ENCODE measurements around the gene CEP97.

Gene CEP97

GRCh38 chr3:101811875-101812274 is 87.5 kb downstream of the CEP97 start:
- peaks cover 4 to 42% (median 16%) of the 10 kb centered on the region in 4 experiments for H3K4me1 ChIP-seq (ENCODE audit: control extremely low read depth in 1 of 4, control insufficient read depth in 4 of 4, insufficient read depth in 4 of 4, low read length in 3 of 4)
- CTCF ChIA-PET = interaction anchor here (0.8 to 16.9 kb wide), 9 partner anchors 10 to 861 kb away, joined by 3 to 414 read pairs (median 6); partner anchors contain the start of gene NFKBIZ
- H3K9me3 ChIP-seq (ENCODE audit: control extremely low read depth in 1 of 5, control insufficient read depth in 4 of 5, insufficient read depth in 2 of 5, low read depth in 1 of 5, low read length in 4 of 5) = no peaks in the 10 kb centered on the region
- no peaks in the 10 kb centered on the region for H3K36me3 ChIP-seq (ENCODE audit: control insufficient read depth in 4 of 4, insufficient read depth in 4 of 4, low read length in 3 of 4)
- H3K27me3 ChIP-seq (replicated peaks in 2 of 5; ENCODE audit: control insufficient read depth in 4 of 5, insufficient read depth in 5 of 5, low read length in 4 of 5) = no peaks in the 10 kb centered on the region
- no CpG with 5 or more reads among the region's 2 CpGs for WGBS (ENCODE audit: insufficient coverage)
- POLR2A ChIA-PET = interaction anchor here (1.3 kb wide), 1 partner anchor 38 kb away, joined by 6 read pairs; the partner anchor contains the start of gene NFKBIZ
- H3K27ac ChIP-seq (ENCODE audit: insufficient read depth in 1 of 2, low read depth in 1 of 2, low read length in 2 of 2, poor library complexity in 1 of 2, severe bottlenecking in 2 of 2) = no peak overlapping the region
- H3K4me3 ChIP-seq (ENCODE audit: control insufficient read depth in 1 of 7, extremely low read depth in 1 of 7, insufficient read depth in 4 of 7, low read depth in 2 of 7, low read length in 6 of 7) = no peak overlapping the region
- no peak for DNase-seq

GRCh38 chr3:101812895-101813294 is 88.5 kb downstream of the CEP97 start:
- Histone ChIP-seq H3K4me3 (ENCODE audit: control insufficient read depth in 1 of 7, extremely low read depth in 1 of 7, insufficient read depth in 4 of 7, low read depth in 2 of 7, low read length in 6 of 7) (no peak overlapping the region), H3K27me3 (replicated peaks in 2 of 5; ENCODE audit: control insufficient read depth in 4 of 5, insufficient read depth in 5 of 5, low read length in 4 of 5) (no peaks in the 10 kb centered on the region), H3K27ac (ENCODE audit: insufficient read depth in 1 of 2, low read depth in 1 of 2, low read length in 2 of 2, poor library complexity in 1 of 2, severe bottlenecking in 2 of 2) (no peak overlapping the region), H3K4me1 (ENCODE audit: control extremely low read depth in 1 of 4, control insufficient read depth in 4 of 4, insufficient read depth in 4 of 4, low read length in 3 of 4) (peaks cover 4 to 44% (median 18%) of the 10 kb centered on the region in 4 experiments), H3K9me3 (ENCODE audit: control extremely low read depth in 1 of 5, control insufficient read depth in 4 of 5, insufficient read depth in 2 of 5, low read depth in 1 of 5, low read length in 4 of 5) (no peaks in the 10 kb centered on the region), H3K36me3 (ENCODE audit: control insufficient read depth in 4 of 4, insufficient read depth in 4 of 4, low read length in 3 of 4) (peaks cover 0 to 7% (median 0%) of the 10 kb centered on the region in 4 experiments)
- ChIA-PET CTCF (interaction anchor here (0.8 to 16.9 kb wide), 12 partner anchors 10 to 860 kb away, joined by 3 to 414 read pairs (median 4); partner anchors contain the start of gene NFKBIZ), POLR2A (interaction anchor here (0.6 to 1.3 kb wide), 2 partner anchors 37 to 464 kb away, joined by 3 to 6 read pairs; partner anchors contain the start of gene NFKBIZ)
- no peak for DNase-seq

GRCh38 chr3:101813817-101814440 is 89.5 kb downstream of the CEP97 start:
- Histone ChIP-seq H3K4me3 (ENCODE audit: control insufficient read depth in 1 of 7, extremely low read depth in 1 of 7, insufficient read depth in 4 of 7, low read depth in 2 of 7, low read length in 6 of 7) (no peak overlapping the region), H3K4me1 (ENCODE audit: control extremely low read depth in 1 of 4, control insufficient read depth in 4 of 4, insufficient read depth in 4 of 4, low read length in 3 of 4) (peaks cover 4 to 50% (median 16%) of the 10 kb centered on the region in 4 experiments), H3K36me3 (ENCODE audit: control insufficient read depth in 4 of 4, insufficient read depth in 4 of 4, low read length in 3 of 4) (peaks cover 0 to 7% (median 0%) of the 10 kb centered on the region in 4 experiments), H3K27me3 (replicated peaks in 2 of 5; ENCODE audit: control insufficient read depth in 4 of 5, insufficient read depth in 5 of 5, low read length in 4 of 5) (no peaks in the 10 kb centered on the region), H3K27ac (ENCODE audit: insufficient read depth in 1 of 2, low read depth in 1 of 2, low read length in 2 of 2, poor library complexity in 1 of 2, severe bottlenecking in 2 of 2) (no peak overlapping the region), H3K9me3 (ENCODE audit: control extremely low read depth in 1 of 5, control insufficient read depth in 4 of 5, insufficient read depth in 2 of 5, low read depth in 1 of 5, low read length in 4 of 5) (no peaks in the 10 kb centered on the region)
- ChIA-PET POLR2A (interaction anchor here (1.7 kb wide), 1 partner anchor 36 kb away, joined by 11 read pairs; the partner anchor contains the start of gene NFKBIZ), CTCF (interaction anchor here (0.7 to 16.9 kb wide), 21 partner anchors 8 to 722 kb away, joined by 3 to 414 read pairs (median 5); partner anchors contain the start of gene NFKBIZ)
- DNase-seq = peak; percentile 39 to 73 (median 68)
- WGBS (ENCODE audit: insufficient coverage) = 80% methylated on average over 2 of the region's 7 CpGs

GRCh38 chr3:101814835-101815234 is 90.4 kb downstream of the CEP97 start:
- peaks cover 0 to 7% (median 0%) of the 10 kb centered on the region in 4 experiments for H3K36me3 ChIP-seq (ENCODE audit: control insufficient read depth in 4 of 4, insufficient read depth in 4 of 4, low read length in 3 of 4)
- H3K9me3 ChIP-seq (ENCODE audit: control extremely low read depth in 1 of 5, control insufficient read depth in 4 of 5, insufficient read depth in 2 of 5, low read depth in 1 of 5, low read length in 4 of 5) = no peaks in the 10 kb centered on the region
- no peaks in the 10 kb centered on the region for H3K27me3 ChIP-seq (replicated peaks in 2 of 5; ENCODE audit: control insufficient read depth in 4 of 5, insufficient read depth in 5 of 5, low read length in 4 of 5)
- ChIA-PET CTCF (interaction anchor here (0.6 to 16.9 kb wide), 17 partner anchors 7 to 719 kb away, joined by 3 to 414 read pairs (median 5); partner anchors contain the start of gene NFKBIZ), POLR2A (interaction anchor here (0.6 to 1.7 kb wide), 2 partner anchors 29 to 35 kb away, joined by 7 to 11 read pairs; partner anchors contain the start of gene NFKBIZ)
- H3K27ac ChIP-seq (ENCODE audit: insufficient read depth in 1 of 2, low read depth in 1 of 2, low read length in 2 of 2, poor library complexity in 1 of 2, severe bottlenecking in 2 of 2) = no peak overlapping the region
- no peak overlapping the region for H3K4me3 ChIP-seq (ENCODE audit: control insufficient read depth in 1 of 7, extremely low read depth in 1 of 7, insufficient read depth in 4 of 7, low read depth in 2 of 7, low read length in 6 of 7)
- H3K4me1 ChIP-seq (ENCODE audit: control extremely low read depth in 1 of 4, control insufficient read depth in 4 of 4, insufficient read depth in 4 of 4, low read length in 3 of 4) = peaks cover 2 to 42% (median 10%) of the 10 kb centered on the region in 4 experiments
- WGBS (ENCODE audit: insufficient coverage) = 83% methylated on average over 3 of the region's 3 CpGs
- peak in 1 of 3 donors; percentile 62 for DNase-seq

GRCh38 chr3:101816215-101817149 is 92.1 kb downstream of the CEP97 start:
- CTCF ChIA-PET = interaction anchor here (0.8 to 4.2 kb wide), 6 partner anchors 31 to 412 kb away, joined by 3 to 47 read pairs (median 4); no protein-coding TSS in a partner anchor
- 100% methylated on average over 1 of the region's 4 CpGs for WGBS (ENCODE audit: insufficient coverage)
- POLR2A ChIA-PET = no interaction called here

GRCh38 chr3:101817992-101818391 is 93.6 kb downstream of the CEP97 start:
- H3K4me3 ChIP-seq (ENCODE audit: control insufficient read depth in 1 of 7, extremely low read depth in 1 of 7, insufficient read depth in 4 of 7, low read depth in 2 of 7, low read length in 6 of 7) = peak overlapping the region in 2 of 7 experiments; percentile 31 to 48
- peaks cover 0 to 31% (median 3%) of the 10 kb centered on the region in 4 experiments for H3K4me1 ChIP-seq (ENCODE audit: control extremely low read depth in 1 of 4, control insufficient read depth in 4 of 4, insufficient read depth in 4 of 4, low read length in 3 of 4)
- ChIA-PET CTCF (interaction anchor here (0.5 to 4.2 kb wide), 11 partner anchors 9 to 411 kb away, joined by 3 to 47 read pairs (median 5); partner anchors contain the start of gene NFKBIZ), POLR2A (interaction anchor here (1.5 kb wide), 1 partner anchor 32 kb away, joined by 9 read pairs; the partner anchor contains the start of gene NFKBIZ)
- H3K27me3 ChIP-seq (replicated peaks in 2 of 5; ENCODE audit: control insufficient read depth in 4 of 5, insufficient read depth in 5 of 5, low read length in 4 of 5) = no peaks in the 10 kb centered on the region
- peak overlapping the region in 1 of 2 experiments; percentile 40 for H3K27ac ChIP-seq (ENCODE audit: insufficient read depth in 1 of 2, low read depth in 1 of 2, low read length in 2 of 2, poor library complexity in 1 of 2, severe bottlenecking in 2 of 2)
- 100% methylated on average over 1 of the region's 5 CpGs for WGBS (ENCODE audit: insufficient coverage)
- no peaks in the 10 kb centered on the region for H3K9me3 ChIP-seq (ENCODE audit: control extremely low read depth in 1 of 5, control insufficient read depth in 4 of 5, insufficient read depth in 2 of 5, low read depth in 1 of 5, low read length in 4 of 5)
- DNase-seq = peak in 2 of 3 donors; percentile 65 to 67
- H3K36me3 ChIP-seq (ENCODE audit: control insufficient read depth in 4 of 4, insufficient read depth in 4 of 4, low read length in 3 of 4) = peaks cover 7 to 8% (median 8%) of the 10 kb centered on the region in 4 experiments

More at GRCh38 chr3:101816215-101817149, 92.1 kb downstream of the CEP97 start:
- no peak for DNase-seq
- peaks cover 0 to 31% (median 3%) of the 10 kb centered on the region in 4 experiments for H3K4me1 ChIP-seq (ENCODE audit: control extremely low read depth in 1 of 4, control insufficient read depth in 4 of 4, insufficient read depth in 4 of 4, low read length in 3 of 4)
- no peak overlapping the region for H3K4me3 ChIP-seq (ENCODE audit: control insufficient read depth in 1 of 7, extremely low read depth in 1 of 7, insufficient read depth in 4 of 7, low read depth in 2 of 7, low read length in 6 of 7)
- H3K27me3 ChIP-seq (replicated peaks in 2 of 5; ENCODE audit: control insufficient read depth in 4 of 5, insufficient read depth in 5 of 5, low read length in 4 of 5) = no peaks in the 10 kb centered on the region
- H3K9me3 ChIP-seq (ENCODE audit: control extremely low read depth in 1 of 5, control insufficient read depth in 4 of 5, insufficient read depth in 2 of 5, low read depth in 1 of 5, low read length in 4 of 5) = no peaks in the 10 kb centered on the region
- H3K36me3 ChIP-seq (ENCODE audit: control insufficient read depth in 4 of 4, insufficient read depth in 4 of 4, low read length in 3 of 4) = peaks cover 3 to 7% (median 3%) of the 10 kb centered on the region in 4 experiments
- H3K27ac ChIP-seq (ENCODE audit: insufficient read depth in 1 of 2, low read depth in 1 of 2, low read length in 2 of 2, poor library complexity in 1 of 2, severe bottlenecking in 2 of 2) = no peak overlapping the region

Measured in common myeloid progenitor, CD34-positive (primary cell).